ENCODE results near the gene TDG. TPM values are rescaled to one million over a fixed set of nuclear protein-coding genes. Genes with fewer than 3 reads are reported as not detected.

TDG gene
- total RNA-seq, 1 experiment from 2014 or later, result 33.0 TPM

DNA sequence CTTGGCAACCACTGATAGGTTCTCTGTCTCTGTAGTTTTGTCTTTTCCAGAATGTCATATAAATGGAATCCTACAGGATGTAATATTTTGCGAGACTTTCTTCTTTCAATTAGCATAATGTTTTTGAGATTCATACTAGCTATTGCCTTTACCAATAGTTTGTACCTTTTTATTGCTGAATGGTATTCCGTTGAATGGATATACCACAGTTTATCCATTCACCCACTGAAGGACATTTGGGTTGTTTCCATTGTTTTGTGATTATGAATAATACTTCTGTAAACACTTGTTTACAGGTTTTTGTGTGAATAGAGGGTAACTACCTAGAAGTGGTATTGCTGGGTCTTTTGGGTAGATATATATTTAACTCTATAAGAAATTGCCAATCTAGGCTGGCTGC lies 58.0 kb downstream of the TDG start (continued):
- no peak for TF ChIP-seq TP53 (CRISPR knock-in tag; IDR thresholded peaks at IDR 0.05)
- no peak for TF ChIP-seq NR3C1 (CRISPR knock-in tag; conservative IDR thresholded peaks at IDR 0.05; ENCODE audit: low read depth)
- TF ChIP-seq ZNF423 (CRISPR knock-in tag; IDR thresholded peaks at IDR 0.05), result no peak

DNA sequence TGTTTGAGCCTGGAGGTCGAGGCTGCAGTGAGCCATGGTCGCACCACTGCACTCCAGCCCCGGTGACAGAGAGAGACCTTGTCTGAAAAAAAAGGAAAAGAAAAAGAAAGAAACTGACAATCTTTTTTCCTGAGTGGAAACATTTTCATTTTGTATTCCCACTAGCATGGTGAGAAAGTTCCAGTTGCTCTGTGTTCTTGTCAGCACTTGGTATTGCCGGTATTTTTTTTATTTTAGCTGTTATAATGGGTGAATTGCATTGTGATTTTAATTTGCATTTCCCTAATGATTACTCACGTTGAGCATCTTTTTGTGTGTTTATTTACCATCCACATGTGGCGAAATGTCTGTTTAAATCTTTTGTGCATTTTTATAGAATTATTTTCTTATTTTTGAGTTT lies 58.7 kb downstream of the TDG start:
- Mint-ChIP-seq H3K4me3 (no peak overlapping the region), H3K27ac (no peak overlapping the region), H3K9me3 (peaks cover 16% of the 10 kb centered on the region), H3K36me3 (peaks cover 11% of the 10 kb centered on the region; the same call in 1 of the 2 replicates), H3K27me3 (ENCODE audit: low read depth) (peaks cover 7% of the 10 kb centered on the region; the same call in 1 of the 2 replicates), H3K4me1 (no peaks in the 10 kb centered on the region)
- CTCF ChIA-PET, result no interaction called here
- TF ChIP-seq ATF1 (CRISPR knock-in tag; IDR thresholded peaks at IDR 0.05) (no peak), ELF4 (CRISPR knock-in tag; IDR thresholded peaks at IDR 0.05; ENCODE audit: low read depth) (no peak), RORB (CRISPR knock-in tag; IDR thresholded peaks at IDR 0.05) (no peak), ZNF416 (CRISPR knock-in tag; IDR thresholded peaks at IDR 0.05) (no peak), TCF7 (CRISPR knock-in tag; IDR thresholded peaks at IDR 0.05; ENCODE audit: low read depth) (no peak), GRHL2 (CRISPR knock-in tag; IDR thresholded peaks at IDR 0.05; ENCODE audit: insufficient replicate concordance, severe bottlenecking) (no peak), TP53 (CRISPR knock-in tag; IDR thresholded peaks at IDR 0.05) (no peak), SMAD4 (CRISPR knock-in tag; IDR thresholded peaks at IDR 0.05) (no peak), MYBL2 (CRISPR knock-in tag; IDR thresholded peaks at IDR 0.05) (no peak)
- TF ChIP-seq, protein P1, sequence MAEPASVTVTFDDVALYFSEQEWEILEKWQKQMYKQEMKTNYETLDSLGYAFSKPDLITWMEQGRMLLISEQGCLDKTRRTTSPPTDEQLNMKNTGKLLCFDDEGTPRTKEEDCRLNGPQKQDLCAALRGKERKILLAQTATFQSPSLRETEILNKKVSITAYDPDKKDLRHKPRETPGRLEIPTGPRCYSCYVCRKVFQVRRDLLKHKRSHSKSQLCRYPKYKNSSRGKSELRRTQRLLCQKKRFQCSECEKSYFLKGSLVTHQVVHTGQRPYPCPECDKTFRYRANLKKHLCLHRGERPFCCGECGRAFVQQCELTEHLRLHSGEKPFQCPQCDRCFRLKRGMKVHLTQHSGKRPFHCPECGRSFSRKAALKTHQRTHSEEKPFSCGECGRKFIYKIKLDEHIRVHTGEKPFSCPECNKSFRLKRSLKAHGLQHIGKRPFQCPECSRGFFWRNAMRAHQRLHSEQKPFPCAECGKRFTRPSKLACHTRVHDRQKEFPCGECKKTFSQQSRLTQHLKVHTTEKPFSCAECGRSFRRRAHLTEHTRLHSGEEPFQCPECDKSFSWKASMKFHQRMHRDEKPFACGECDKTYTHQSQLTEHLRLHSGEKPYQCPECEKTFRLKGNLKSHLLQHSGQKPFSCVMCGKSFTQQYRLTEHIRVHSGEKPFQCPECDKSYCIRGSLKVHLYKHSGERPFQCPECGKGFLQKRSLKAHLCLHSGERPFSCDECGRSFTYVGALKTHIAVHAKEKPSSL (CRISPR knock-in tag; conservative IDR thresholded peaks at IDR 0.05), result no peak
- TF ChIP-seq, protein P2, sequence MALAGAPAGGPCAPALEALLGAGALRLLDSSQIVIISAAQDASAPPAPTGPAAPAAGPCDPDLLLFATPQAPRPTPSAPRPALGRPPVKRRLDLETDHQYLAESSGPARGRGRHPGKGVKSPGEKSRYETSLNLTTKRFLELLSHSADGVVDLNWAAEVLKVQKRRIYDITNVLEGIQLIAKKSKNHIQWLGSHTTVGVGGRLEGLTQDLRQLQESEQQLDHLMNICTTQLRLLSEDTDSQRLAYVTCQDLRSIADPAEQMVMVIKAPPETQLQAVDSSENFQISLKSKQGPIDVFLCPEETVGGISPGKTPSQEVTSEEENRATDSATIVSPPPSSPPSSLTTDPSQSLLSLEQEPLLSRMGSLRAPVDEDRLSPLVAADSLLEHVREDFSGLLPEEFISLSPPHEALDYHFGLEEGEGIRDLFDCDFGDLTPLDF (CRISPR knock-in tag; IDR thresholded peaks at IDR 0.05), result no peak
- TF ChIP-seq, protein P3, sequence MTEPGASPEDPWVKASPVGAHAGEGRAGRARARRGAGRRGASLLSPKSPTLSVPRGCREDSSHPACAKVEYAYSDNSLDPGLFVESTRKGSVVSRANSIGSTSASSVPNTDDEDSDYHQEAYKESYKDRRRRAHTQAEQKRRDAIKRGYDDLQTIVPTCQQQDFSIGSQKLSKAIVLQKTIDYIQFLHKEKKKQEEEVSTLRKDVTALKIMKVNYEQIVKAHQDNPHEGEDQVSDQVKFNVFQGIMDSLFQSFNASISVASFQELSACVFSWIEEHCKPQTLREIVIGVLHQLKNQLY (CRISPR knock-in tag; IDR thresholded peaks at IDR 0.05), result no peak
- TF ChIP-seq, protein P4, sequence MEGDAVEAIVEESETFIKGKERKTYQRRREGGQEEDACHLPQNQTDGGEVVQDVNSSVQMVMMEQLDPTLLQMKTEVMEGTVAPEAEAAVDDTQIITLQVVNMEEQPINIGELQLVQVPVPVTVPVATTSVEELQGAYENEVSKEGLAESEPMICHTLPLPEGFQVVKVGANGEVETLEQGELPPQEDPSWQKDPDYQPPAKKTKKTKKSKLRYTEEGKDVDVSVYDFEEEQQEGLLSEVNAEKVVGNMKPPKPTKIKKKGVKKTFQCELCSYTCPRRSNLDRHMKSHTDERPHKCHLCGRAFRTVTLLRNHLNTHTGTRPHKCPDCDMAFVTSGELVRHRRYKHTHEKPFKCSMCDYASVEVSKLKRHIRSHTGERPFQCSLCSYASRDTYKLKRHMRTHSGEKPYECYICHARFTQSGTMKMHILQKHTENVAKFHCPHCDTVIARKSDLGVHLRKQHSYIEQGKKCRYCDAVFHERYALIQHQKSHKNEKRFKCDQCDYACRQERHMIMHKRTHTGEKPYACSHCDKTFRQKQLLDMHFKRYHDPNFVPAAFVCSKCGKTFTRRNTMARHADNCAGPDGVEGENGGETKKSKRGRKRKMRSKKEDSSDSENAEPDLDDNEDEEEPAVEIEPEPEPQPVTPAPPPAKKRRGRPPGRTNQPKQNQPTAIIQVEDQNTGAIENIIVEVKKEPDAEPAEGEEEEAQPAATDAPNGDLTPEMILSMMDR (IDR thresholded peaks at IDR 0.05), result no peak
- TF ChIP-seq, protein P5, sequence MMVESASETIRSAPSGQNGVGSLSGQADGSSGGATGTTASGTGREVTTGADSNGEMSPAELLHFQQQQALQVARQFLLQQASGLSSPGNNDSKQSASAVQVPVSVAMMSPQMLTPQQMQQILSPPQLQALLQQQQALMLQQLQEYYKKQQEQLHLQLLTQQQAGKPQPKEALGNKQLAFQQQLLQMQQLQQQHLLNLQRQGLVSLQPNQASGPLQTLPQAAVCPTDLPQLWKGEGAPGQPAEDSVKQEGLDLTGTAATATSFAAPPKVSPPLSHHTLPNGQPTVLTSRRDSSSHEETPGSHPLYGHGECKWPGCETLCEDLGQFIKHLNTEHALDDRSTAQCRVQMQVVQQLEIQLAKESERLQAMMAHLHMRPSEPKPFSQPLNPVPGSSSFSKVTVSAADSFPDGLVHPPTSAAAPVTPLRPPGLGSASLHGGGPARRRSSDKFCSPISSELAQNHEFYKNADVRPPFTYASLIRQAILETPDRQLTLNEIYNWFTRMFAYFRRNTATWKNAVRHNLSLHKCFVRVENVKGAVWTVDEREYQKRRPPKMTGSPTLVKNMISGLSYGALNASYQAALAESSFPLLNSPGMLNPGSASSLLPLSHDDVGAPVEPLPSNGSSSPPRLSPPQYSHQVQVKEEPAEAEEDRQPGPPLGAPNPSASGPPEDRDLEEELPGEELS (CRISPR knock-in tag; IDR thresholded peaks at IDR 0.05), result no peak
- TF ChIP-seq, protein P6, sequence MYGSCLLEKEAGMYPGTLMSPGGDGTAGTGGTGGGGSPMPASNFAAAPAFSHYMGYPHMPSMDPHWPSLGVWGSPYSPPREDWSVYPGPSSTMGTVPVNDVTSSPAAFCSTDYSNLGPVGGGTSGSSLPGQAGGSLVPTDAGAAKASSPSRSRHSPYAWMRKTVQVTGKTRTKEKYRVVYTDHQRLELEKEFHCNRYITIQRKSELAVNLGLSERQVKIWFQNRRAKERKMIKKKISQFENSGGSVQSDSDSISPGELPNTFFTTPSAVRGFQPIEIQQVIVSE (CRISPR knock-in tag; IDR thresholded peaks at IDR 0.05; ENCODE audit: borderline replicate concordance), result no peak
- DNase-seq (ENCODE audit: low spot score) (no peak), ATAC-seq (no peak)
- POLR2A ChIA-PET, result no interaction called here
